Endothelial cell of umbilical vein (primary cell): ENCODE results near the gene FAHD1. TPM values are rescaled to one million over a fixed set of nuclear protein-coding genes. Genes with fewer than 3 reads are reported as not detected.

Source experiments
- BruUV-seq: library from RNA; stranded (reverse); fragments of 400-500 nt; replicated peaks from 2 replicates; lab custom pipeline; 2021; lab: Mats Ljungman, UMichigan
- CTCF ChIA-PET: fragments of 300-600, 350-600 bp; sonication (Branson Sonifier 250); formaldehyde crosslinking; loops from one replicate; lab custom pipeline; 2021; ENCODE audit warnings: antibody characterized with exemption, inconsistent platforms; lab: Charles Lee
- POLR2A ChIA-PET: fragments of 300-600, 350-600 bp; sonication (Branson Sonifier 250); formaldehyde crosslinking; loops from one replicate; lab custom pipeline; 2021; ENCODE audit warnings: antibody characterized with exemption, inconsistent platforms; lab: Charles Lee
- DNase-seq: peaks from one replicate; pipeline ENCODE4 v3.0.0-alpha.2; 2011; ENCODE audit warnings: low read depth, low spot score
- FAIRE-seq: peaks from 2 replicates; lab custom pipeline; 2011; peaks lifted over from hg19 to GRCh38; lab: Jason Lieb, UNC
- H2AFZ ChIP-seq: 2 replicates; pipeline ENCODE4 v1.6.0; 2012; ENCODE audit warnings: low read depth, low read length, control low read depth, inconsistent platforms
- H3K27ac ChIP-seq: 2 replicates; pipeline ENCODE4 v1.5.1; 2011; ENCODE audit warnings: low read depth, mild to moderate bottlenecking, control low read depth, low read length, moderate library complexity; ENCODE audit not compliant: insufficient read depth
- H3K27me3 ChIP-seq, 2 experiments: 2 replicates each; pipeline versions ENCODE4 v1.6.0 to v1.6.1; 2011; ENCODE audit warnings: low read length in 2 of 2, mixed read lengths in 1 of 2; ENCODE audit not compliant: control insufficient read depth in 2 of 2, insufficient read depth in 2 of 2
- H3K36me3 ChIP-seq, 2 experiments: 2 replicates in 1 of 2; 3 replicates in 1 of 2; pipeline ENCODE4 v1.5.1; 2011; ENCODE audit warnings: low read length in 2 of 2, mild to moderate bottlenecking in 1 of 2, moderate library complexity in 1 of 2; ENCODE audit not compliant: control insufficient read depth in 2 of 2, insufficient read depth in 2 of 2; ENCODE audit errors: extremely low read depth in 1 of 2
- H3K4me1 ChIP-seq: 3 replicates; pipeline ENCODE4 v1.5.1; 2011; ENCODE audit warnings: mild to moderate bottlenecking, low read length; ENCODE audit not compliant: control insufficient read depth, insufficient read depth; ENCODE audit errors: extremely low read depth
- H3K4me2 ChIP-seq: 2 replicates; pipeline ENCODE4 v1.6.1; 2011; ENCODE audit warnings: low read length, control low read depth, mixed read lengths; ENCODE audit not compliant: insufficient read depth
- H3K4me3 ChIP-seq, 3 experiments: fragments of 200-600 bp in 1 of 3; sonication (generic), shearing (Covaris generic) in 1 of 3; replicated peaks in 1 of 3; 2 replicates each; pipeline ENCODE4 v1.5.1; 2011 to 2016; ENCODE audit warnings: control low read depth in 3 of 3, low read length in 3 of 3, mild to moderate bottlenecking in 2 of 3, inconsistent platforms in 1 of 3, low read depth in 1 of 3, moderate library complexity in 1 of 3; ENCODE audit not compliant: insufficient read depth in 1 of 3
- H3K79me2 ChIP-seq: 2 replicates; pipeline ENCODE4 v1.6.0; 2012; ENCODE audit warnings: low read length, inconsistent platforms; ENCODE audit not compliant: control insufficient read depth, insufficient read depth
- H3K9ac ChIP-seq: replicated peaks from 2 replicates; pipeline ENCODE3; 2011; ENCODE audit warnings: low read length, control low read depth; ENCODE audit not compliant: insufficient read depth; ENCODE audit errors: extremely low read depth
- H3K9me1 ChIP-seq: replicated peaks from 3 replicates; pipeline ENCODE4 v1.6.0; 2011; ENCODE audit warnings: mild to moderate bottlenecking, low read length; ENCODE audit not compliant: control insufficient read depth, insufficient read depth; ENCODE audit errors: extremely low read depth
- H3K9me3 ChIP-seq: replicated peaks from 2 replicates; pipeline ENCODE4 v1.5.1; 2012; ENCODE audit warnings: low read length, inconsistent platforms; ENCODE audit not compliant: control insufficient read depth, insufficient read depth
- H4K20me1 ChIP-seq: replicated peaks from 2 replicates; pipeline ENCODE3; 2011; ENCODE audit warnings: mild to moderate bottlenecking, low read length; ENCODE audit not compliant: control insufficient read depth, insufficient read depth; ENCODE audit errors: extremely low read depth
- CTCF ChIP-seq, 2 donors: IDR thresholded peaks; 1 replicate in 1 of 2; 2 replicates in 1 of 2; pipeline ENCODE4 v1.5.1; 2011; ENCODE audit warnings: low read length in 2 of 2, mild to moderate bottlenecking in 2 of 2, moderate library complexity in 2 of 2, control low read depth in 1 of 2, inconsistent platforms in 1 of 2, low read depth in 1 of 2; ENCODE audit not compliant: insufficient read depth in 1 of 2; ENCODE audit errors: extremely low read depth in 1 of 2
- EZH2 ChIP-seq: IDR thresholded peaks from 2 replicates; pipeline ENCODE4 v1.6.1; 2012; ENCODE audit warnings: borderline replicate concordance, low read depth, mild to moderate bottlenecking, moderate library complexity, low read length, inconsistent platforms; ENCODE audit not compliant: severe bottlenecking
- FOS ChIP-seq: IDR thresholded peaks from 2 replicates; pipeline ENCODE4 v1.6.1; 2011; ENCODE audit warnings: mild to moderate bottlenecking, low read length, moderate library complexity, borderline replicate concordance; ENCODE audit not compliant: insufficient read depth
- GATA2 ChIP-seq: IDR thresholded peaks from 2 replicates; pipeline ENCODE4 v1.7.0; 2011; ENCODE audit warnings: low read depth, mild to moderate bottlenecking, moderate library complexity, mixed read lengths, low read length; ENCODE audit not compliant: insufficient read length, insufficient read depth
- JUN ChIP-seq: IDR thresholded peaks from 2 replicates; pipeline ENCODE4 v1.6.1; 2011; ENCODE audit warnings: borderline replicate concordance, low read depth; ENCODE audit not compliant: insufficient read length, insufficient read depth
- MAX ChIP-seq: IDR thresholded peaks from 2 replicates; pipeline ENCODE4 v1.6.1; 2011; ENCODE audit not compliant: insufficient read depth, insufficient read length
- MYC ChIP-seq: IDR thresholded peaks from one replicate; pipeline ENCODE4 v1.6.1; 2011; ENCODE audit warnings: mild to moderate bottlenecking, low read depth, low read length
- POLR2A ChIP-seq: IDR thresholded peaks from 2 replicates; pipeline ENCODE4 v1.6.1; 2012; ENCODE audit warnings: low read depth, mild to moderate bottlenecking, control low read depth, low read length
- POLR2AphosphoS5 ChIP-seq: IDR thresholded peaks from 2 replicates; pipeline ENCODE4 v1.6.1; 2012; ENCODE audit warnings: low read depth, mild to moderate bottlenecking, control low read depth, low read length, moderate library complexity; ENCODE audit not compliant: insufficient read depth
- dilution Hi-C: fragments of 300-500 bp; cut with MboI; formaldehyde crosslinking; loops from one replicate; pipeline ENCODE4 v1.15.0; 2019; ENCODE audit warnings: low sequenced_read_pairs; ENCODE audit not compliant: extremely low pct_ligation_motif_present
- intact Hi-C: fragments of 100-400 bp; cut with micrococcal nuclease; formaldehyde crosslinking; loops from one replicate; pipeline ENCODE4 v1.10.0; 2022
- polyA plus RNA-seq, 4 experiments: library from polyadenylated mRNA; depleted of rRNA in 3 of 4; stranded (reverse) in 3 of 4; unstranded in 1 of 4; fragments of >200 nt; gene quantifications; 2 replicates each; pipeline versions ENCODE4 v1.2.1 to v1.2.3, GENCODE V29; 2011 to 2012; ENCODE audit warnings: missing spikeins in 1 of 4
- total RNA-seq: library from RNA; stranded (reverse); gene quantifications from 2 replicates; pipeline ENCODE4 v1.2.3, GENCODE V29; 2021

FAHD1 gene
- total and polyA plus RNA-seq, 2 donors (not counting 3 experiments of a cell fraction or from before 2014, with no cell fraction given) = 44.8 to 69.2 TPM

GRCh38 chr16:1825864-1826690, 929 bp upstream of the FAHD1 start:
- ChIA-PET CTCF (interaction anchor here (0.8 to 1.5 kb wide), 2 partner anchors 44 to 278 kb away, joined by 3 read pairs; partner anchors contain the start of genes NUBP2 and SPSB3), POLR2A (no interaction called here)
- H3K27me3 ChIP-seq = no peaks in the 10 kb centered on the region
- H3K9me1 ChIP-seq = no peaks in the 10 kb centered on the region
- H2AFZ ChIP-seq = peak overlapping the region; percentile 39
- DNase-seq (peak; percentile 50), FAIRE-seq (peak; percentile 35)
- no TSS peak for BruUV-seq
- H3K9ac ChIP-seq = no peak overlapping the region
- intact Hi-C loops (loop anchor here (2.0 kb wide), 1 partner anchor 43 kb away; the partner anchor contains the start of genes NUBP2 and SPSB3), dilution Hi-C loops (no loop called here)
- no peak for TF ChIP-seq EZH2
- TF ChIP-seq MAX = no peak
- no peak for TF ChIP-seq POLR2AphosphoS5
- no peak for TF ChIP-seq MYC
- TF ChIP-seq POLR2A = no peak
- no peak for TF ChIP-seq CTCF (IDR thresholded peaks at IDR 0.05; ENCODE audit: extremely low read depth in 1 of 2, insufficient read depth in 1 of 2, low read depth in 1 of 2, low read length in 2 of 2)
- no peak for TF ChIP-seq JUN
- no peak for TF ChIP-seq FOS
- TF ChIP-seq GATA2 = no peak
- H3K27ac ChIP-seq = no peak overlapping the region
- H3K9me3 ChIP-seq = no peaks in the 10 kb centered on the region
- H3K4me3 ChIP-seq = peak overlapping the region; percentile 37 to 91 (median 75)
- peaks cover 0 to 10% of the 10 kb centered on the region in 2 experiments for H3K36me3 ChIP-seq
- no peaks in the 10 kb centered on the region for H4K20me1 ChIP-seq
- peaks cover 20% of the 10 kb centered on the region for H3K4me1 ChIP-seq
- peaks cover 22% of the 10 kb centered on the region for H3K79me2 ChIP-seq
- H3K4me2 ChIP-seq = peak overlapping the region; percentile 74
